ENCODE data around the gene RAD18. TPM values are rescaled to one million over a fixed set of nuclear protein-coding genes. Genes with fewer than 3 reads are reported as not detected.

Gene RAD18
- total RNA-seq, 2 donors from 2014 or later: 18.2 to 20.8 TPM

GRCh38 chr3:8979262-8979661, 16.0 kb upstream of the RAD18 start:
- Mint-ChIP-seq H3K27me3 (ENCODE audit: insufficient read depth) (peaks cover 36% of the 10 kb centered on the region), H3K4me1 (no peaks in the 10 kb centered on the region), H3K27ac (no peak overlapping the region), H3K36me3 (ENCODE audit: low read depth) (no peaks in the 10 kb centered on the region), H3K9me3 (peaks cover 3% of the 10 kb centered on the region), H3K4me3 (no peak overlapping the region)
- Histone ChIP-seq H3K27me3 (ENCODE audit: control insufficient read depth, insufficient read depth, low read length, poor library complexity, severe bottlenecking) (peaks cover 15% of the 10 kb centered on the region), H3K9me3 (ENCODE audit: control insufficient read depth, low read length) (peaks cover 11% of the 10 kb centered on the region), H3K4me1 (ENCODE audit: control insufficient read depth, insufficient read depth, low read length) (no peaks in the 10 kb centered on the region), H3K36me3 (ENCODE audit: control insufficient read depth, insufficient read depth, low read length) (no peaks in the 10 kb centered on the region), H3K4me3 (ENCODE audit: low read length) (no peak overlapping the region), H3K27ac (ENCODE audit: low read depth, low read length) (no peak overlapping the region), H3K9ac (ENCODE audit: extremely low read depth, low read length, poor library complexity, severe bottlenecking) (no peak overlapping the region)
- DNase-seq: no peak
- no peak for TF ChIP-seq CTCF (conservative IDR thresholded peaks at IDR 0.05)
- WGBS, 2 experiments (ENCODE audit: insufficient coverage in 1 of 2, insufficient read length in 1 of 2): 96 to 100% methylated on average over 1 of the region's 1 CpG

- H3K27me3 Mint-ChIP-seq (ENCODE audit: insufficient read depth): peaks cover 36% of the 10 kb centered on the region
- Histone ChIP-seq H3K9ac (ENCODE audit: extremely low read depth, low read length, poor library complexity, severe bottlenecking) (no peak overlapping the region), H3K4me1 (ENCODE audit: control insufficient read depth, insufficient read depth, low read length) (no peaks in the 10 kb centered on the region), H3K36me3 (ENCODE audit: control insufficient read depth, insufficient read depth, low read length) (no peaks in the 10 kb centered on the region), H3K27me3 (ENCODE audit: control insufficient read depth, insufficient read depth, low read length, poor library complexity, severe bottlenecking) (peaks cover 15% of the 10 kb centered on the region), H3K27ac (ENCODE audit: low read depth, low read length) (no peak overlapping the region), H3K4me3 (ENCODE audit: low read length) (no peak overlapping the region), H3K9me3 (ENCODE audit: control insufficient read depth, low read length) (peaks cover 11% of the 10 kb centered on the region)
- no peak for TF ChIP-seq CTCF (conservative IDR thresholded peaks at IDR 0.05)
- no peaks in the 10 kb centered on the region for H3K36me3 Mint-ChIP-seq (ENCODE audit: low read depth)
- WGBS, 2 experiments (ENCODE audit: insufficient coverage in 1 of 2, insufficient read length in 1 of 2): 83 to 94% methylated on average over 2 to 3 of the region's 3 CpGs
- no peak for DNase-seq
- peaks cover 3% of the 10 kb centered on the region for H3K9me3 Mint-ChIP-seq
- no peak overlapping the region for H3K4me3 Mint-ChIP-seq
- no peak overlapping the region for H3K27ac Mint-ChIP-seq
- H3K4me1 Mint-ChIP-seq: no peaks in the 10 kb centered on the region
Observed at GRCh38 chr3:8978551-8978950, 15.3 kb upstream of the RAD18 start.

- WGBS, 2 experiments (ENCODE audit: insufficient coverage in 1 of 2, insufficient read length in 1 of 2): 89 to 94% methylated on average over 6 of the region's 6 CpGs
- Mint-ChIP-seq H3K27me3 (ENCODE audit: insufficient read depth) (peaks cover 38% of the 10 kb centered on the region), H3K36me3 (ENCODE audit: low read depth) (no peaks in the 10 kb centered on the region), H3K27ac (no peak overlapping the region), H3K4me3 (no peak overlapping the region), H3K4me1 (no peaks in the 10 kb centered on the region), H3K9me3 (peaks cover 3% of the 10 kb centered on the region)
- H3K27me3 ChIP-seq (ENCODE audit: control insufficient read depth, insufficient read depth, low read length, poor library complexity, severe bottlenecking): peaks cover 21% of the 10 kb centered on the region
- TF ChIP-seq CTCF (conservative IDR thresholded peaks at IDR 0.05): no peak
- H3K9ac ChIP-seq (ENCODE audit: extremely low read depth, low read length, poor library complexity, severe bottlenecking): no peak overlapping the region
- H3K27ac ChIP-seq (ENCODE audit: low read depth, low read length): no peak overlapping the region
- H3K4me3 ChIP-seq (ENCODE audit: low read length): no peak overlapping the region
- H3K4me1 ChIP-seq (ENCODE audit: control insufficient read depth, insufficient read depth, low read length): no peaks in the 10 kb centered on the region
- no peak for DNase-seq
- peaks cover 11% of the 10 kb centered on the region for H3K9me3 ChIP-seq (ENCODE audit: control insufficient read depth, low read length)
- H3K36me3 ChIP-seq (ENCODE audit: control insufficient read depth, insufficient read depth, low read length): no peaks in the 10 kb centered on the region
Observed at GRCh38 chr3:8976540-8977182, 13.4 kb upstream of the RAD18 start.
